GM13977 (cell line): ENCODE measurements around the gene DPP4.

Experiments
- DNase-seq: peaks from one replicate; pipeline ENCODE4 v3.0.0; 2012; ENCODE audit warnings: low spot score
- CTCF ChIP-seq: IDR thresholded peaks from 2 replicates; pipeline ENCODE4 v1.5.1; 2012; ENCODE audit warnings: mild to moderate bottlenecking, control low read depth; ENCODE audit not compliant: insufficient read depth; ENCODE audit errors: extremely low read depth, missing control alignments
- in situ Hi-C: fragments of 300-500 bp; cut with MboI; formaldehyde crosslinking; loops from one replicate; pipeline ENCODE4 v1.12.0; 2022; ENCODE audit warnings: low sequenced_read_pairs, low pct_unique_long_range_greater_than_20kb, mixed read lengths, inconsistent platforms; ENCODE audit not compliant: unreplicated experiment

DPP4 gene

GRCh38 chr2:162086904-162087303 lies 12.9 kb upstream of the DPP4 start:
- in situ Hi-C loops: no loop called here
- no peak for TF ChIP-seq CTCF
- DNase-seq: no peak

- in situ Hi-C loops: no loop called here
- no peak for TF ChIP-seq CTCF
- DNase-seq: no peak
Measured at GRCh38 chr2:162085090-162085891, 11.3 kb upstream of the DPP4 start.

GRCh38 chr2:162084536-162084935 lies 10.5 kb upstream of the DPP4 start:
- no peak for TF ChIP-seq CTCF
- in situ Hi-C loops: no loop called here
- no peak for DNase-seq

- in situ Hi-C loops: no loop called here
- no peak for TF ChIP-seq CTCF
Measured at GRCh38 chr2:162082681-162083080, 8.7 kb upstream of the DPP4 start.

GRCh38 chr2:162082036-162082435 lies 8.0 kb upstream of the DPP4 start:
- no peak for TF ChIP-seq CTCF
- no peak for DNase-seq
- in situ Hi-C loops: no loop called here

More at GRCh38 chr2:162082681-162083080, 8.7 kb upstream of the DPP4 start:
- DNase-seq: no peak

GRCh38 chr2:162079514-162079913 lies 5.5 kb upstream of the DPP4 start:
- no peak for DNase-seq
- no peak for TF ChIP-seq CTCF
- in situ Hi-C loops: no loop called here

- in situ Hi-C loops: no loop called here
- no peak for DNase-seq
- TF ChIP-seq CTCF: no peak
Measured at GRCh38 chr2:162075689-162076132, 1.7 kb upstream of the DPP4 start.
